ENCODE data around the gene HOMEZ. TPM values are rescaled to one million over a fixed set of nuclear protein-coding genes. Genes with fewer than 3 reads are reported as not detected.

Gene HOMEZ
- total and polyA plus RNA-seq, 10 of the 15 experiments (the other 5 are each of a cell fraction or from before 2014, with no cell fraction given) = 2.6 to 19.3 (median 13.0) TPM

DNA sequence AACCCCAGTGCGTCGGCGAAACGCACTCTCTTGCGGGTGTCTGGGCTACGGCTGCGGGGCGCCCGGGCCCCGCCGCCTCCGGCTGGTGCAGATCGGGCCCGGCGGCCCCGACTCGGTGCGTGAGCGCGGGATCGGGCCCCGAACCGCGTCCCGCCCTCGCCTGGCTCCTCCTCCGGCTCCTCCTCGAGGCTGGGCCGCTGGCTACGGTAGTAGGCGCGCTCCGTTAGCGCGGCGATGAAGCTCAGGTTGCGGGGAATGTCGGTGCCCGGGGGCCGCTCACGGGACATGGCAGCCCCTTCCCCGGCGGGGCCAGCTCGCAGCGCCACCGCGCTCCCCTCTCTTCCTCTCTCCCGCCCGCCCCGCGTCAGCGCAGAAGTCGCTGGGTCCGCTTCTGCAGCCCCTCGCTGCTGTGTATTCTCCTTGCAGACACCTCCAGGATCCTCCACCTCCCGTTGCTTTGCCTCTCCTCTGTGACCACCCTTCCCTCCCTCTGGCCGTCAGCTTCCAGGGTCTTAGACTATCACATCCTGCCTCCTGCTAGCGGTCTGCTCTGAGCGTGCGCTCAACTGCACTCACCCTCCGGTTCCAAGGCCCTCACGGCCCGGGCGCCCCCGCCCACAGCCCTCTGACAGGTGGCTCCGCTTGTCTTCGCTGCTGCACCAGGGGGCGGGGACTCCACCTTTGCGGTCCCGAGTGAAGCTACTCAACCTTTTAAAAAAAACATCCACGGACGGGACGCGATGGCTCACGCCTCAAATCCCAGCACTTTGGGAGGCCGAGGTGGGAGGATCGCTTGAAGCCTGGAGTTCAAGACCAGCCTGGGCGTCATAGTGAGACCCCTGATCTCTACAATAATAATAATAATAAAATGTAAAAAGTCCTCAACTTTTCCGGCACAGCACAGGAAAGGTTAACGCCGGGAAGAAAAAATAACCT, 16.6 kb upstream of the HOMEZ start, which contains the start of gene PPP1R3E (continued):
- TF ChIP-seq JUND (IDR thresholded peaks at IDR 0.05; ENCODE audit: low read depth, low read length) (no peak), IRF5 (IDR thresholded peaks at IDR 0.05; ENCODE audit: borderline replicate concordance) (no peak), POLR2AphosphoS5 (IDR thresholded peaks at IDR 0.05; ENCODE audit: low read length) (peak; percentile 80), SIX5 (IDR thresholded peaks at IDR 0.05; ENCODE audit: low read depth, low read length, severe bottlenecking) (no peak)

DNA sequence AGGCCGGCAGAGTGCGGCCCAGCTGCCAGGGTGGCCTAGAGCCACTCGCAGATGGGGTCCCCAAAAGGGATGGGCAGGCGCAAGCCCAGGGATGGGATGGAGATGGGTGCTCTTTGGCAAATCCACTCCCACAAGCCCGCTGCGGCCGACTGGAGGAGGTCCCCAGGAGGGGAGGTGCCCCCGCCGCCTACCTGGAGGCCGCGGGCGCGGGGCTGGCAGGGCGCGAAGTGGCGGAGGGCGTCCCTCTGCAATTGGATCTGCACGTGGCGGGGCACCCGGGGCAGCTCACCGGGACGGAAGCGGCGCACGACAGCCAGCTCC, 16.0 kb upstream of the HOMEZ start:
- H3K27me3 ChIP-seq (replicated peaks in 1 of 2; ENCODE audit: control insufficient read depth in 2 of 2, insufficient read depth in 2 of 2, low read length in 1 of 2) = no peaks in the 10 kb centered on the region
- no peaks in the 10 kb centered on the region for H4K20me1 ChIP-seq (ENCODE audit: control insufficient read depth, insufficient read depth)
- intact Hi-C loops (cut with micrococcal nuclease; ENCODE audit: unreplicated experiment) (loop anchor here (1.0 to 2.0 kb wide), 2 partner anchors 19 to 181 kb away; partner anchors contain the start of gene PABPN1), in situ Hi-C loops (cut with MboI) (loop anchor here (10.0 to 25.0 kb wide), 2 partner anchors 810 to 1133 kb away; partner anchors contain the start of genes DCAF11 and NRL)
- FAIRE-seq = no peak
- no peaks in the 10 kb centered on the region for H3K9me3 ChIP-seq (replicated peaks; ENCODE audit: control insufficient read depth, insufficient read depth, low read length)
- ChIA-PET POLR2A (interaction anchor here (1.5 to 5.7 kb wide), 3 partner anchors 16 to 20 kb away, joined by 3 to 98 read pairs (median 28); partner anchors contain the start of genes HOMEZ and PABPN1), CTCF (interaction anchor here (1.0 to 5.8 kb wide), 10 partner anchors 11 to 233 kb away, joined by 3 to 77 read pairs (median 6); partner anchors contain the start of genes HOMEZ and PABPN1), SMC1A (ENCODE audit: uncharacterized antibody, unreplicated experiment) (interaction anchor here (0.8 to 7.1 kb wide), 4 partner anchors 9 to 19 kb away, joined by 3 to 48 read pairs (median 18); partner anchors contain the start of genes HOMEZ and PABPN1), RAD21 (ENCODE audit: unreplicated experiment) (interaction anchor here (0.8 to 8.7 kb wide), 5 partner anchors 16 to 207 kb away, joined by 3 to 103 read pairs (median 4); partner anchors contain the start of genes ACIN1, C14orf119, HOMEZ and PABPN1)
- H3K4me2 ChIP-seq (ENCODE audit: control insufficient read depth, insufficient read depth) = peak overlapping the region; percentile 73
- H3K4me1 ChIP-seq (ENCODE audit: control insufficient read depth, insufficient read depth, low read length) = peaks cover 11% of the 10 kb centered on the region
- no peak for DNase-seq (ENCODE audit: low read depth, low spot score)
- H2AFZ ChIP-seq (ENCODE audit: control insufficient read depth, low read depth, low read length) = peak overlapping the region; percentile 92
- under 1% methylated on average over 22 of the region's 25 CpGs for WGBS (ENCODE audit: insufficient coverage, insufficient replicate concordance, low lambda C conversion rate, missing lambda C conversion rate)
- H3K27ac ChIP-seq (ENCODE audit: control insufficient read depth, insufficient read depth) = peak overlapping the region; percentile 84
- peak; percentile 35 for ATAC-seq
- H3K9ac ChIP-seq (ENCODE audit: control insufficient read depth, insufficient read depth, low read length) = peak overlapping the region; percentile 78
- BruUV-seq (replicated peaks) = no TSS peak
- peaks cover 17% of the 10 kb centered on the region for H3K79me2 ChIP-seq (ENCODE audit: control insufficient read depth, insufficient read depth, low read length)
- H3K4me3 ChIP-seq = peak overlapping the region; percentile 67
- no peaks in the 10 kb centered on the region for H3K36me3 ChIP-seq (ENCODE audit: control insufficient read depth in 2 of 2, insufficient read depth in 2 of 2, low read length in 1 of 2)
- TF ChIP-seq, protein P1, sequence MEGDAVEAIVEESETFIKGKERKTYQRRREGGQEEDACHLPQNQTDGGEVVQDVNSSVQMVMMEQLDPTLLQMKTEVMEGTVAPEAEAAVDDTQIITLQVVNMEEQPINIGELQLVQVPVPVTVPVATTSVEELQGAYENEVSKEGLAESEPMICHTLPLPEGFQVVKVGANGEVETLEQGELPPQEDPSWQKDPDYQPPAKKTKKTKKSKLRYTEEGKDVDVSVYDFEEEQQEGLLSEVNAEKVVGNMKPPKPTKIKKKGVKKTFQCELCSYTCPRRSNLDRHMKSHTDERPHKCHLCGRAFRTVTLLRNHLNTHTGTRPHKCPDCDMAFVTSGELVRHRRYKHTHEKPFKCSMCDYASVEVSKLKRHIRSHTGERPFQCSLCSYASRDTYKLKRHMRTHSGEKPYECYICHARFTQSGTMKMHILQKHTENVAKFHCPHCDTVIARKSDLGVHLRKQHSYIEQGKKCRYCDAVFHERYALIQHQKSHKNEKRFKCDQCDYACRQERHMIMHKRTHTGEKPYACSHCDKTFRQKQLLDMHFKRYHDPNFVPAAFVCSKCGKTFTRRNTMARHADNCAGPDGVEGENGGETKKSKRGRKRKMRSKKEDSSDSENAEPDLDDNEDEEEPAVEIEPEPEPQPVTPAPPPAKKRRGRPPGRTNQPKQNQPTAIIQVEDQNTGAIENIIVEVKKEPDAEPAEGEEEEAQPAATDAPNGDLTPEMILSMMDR (IDR thresholded peaks at IDR 0.05 in 2 of 3, conservative IDR thresholded peaks at IDR 0.05 in 1 of 3; ENCODE audit: control insufficient read depth in 2 of 3, extremely low read depth in 1 of 3, insufficient read depth in 1 of 3, low read depth in 3 of 3, low read length in 3 of 3) = no peak
- TF ChIP-seq EED (IDR thresholded peaks at IDR 0.05; ENCODE audit: low read depth) (0 out of 2 replicates have a peak, but pooled peaks have one; percentile 3), MXI1 (IDR thresholded peaks at IDR 0.05; ENCODE audit: low read depth, low read length) (0 out of 2 replicates have a peak, but pooled peaks have one; percentile 7), POLR2AphosphoS5 (IDR thresholded peaks at IDR 0.05; ENCODE audit: low read length) (peak; percentile 44; the same call in 1 of the 2 replicates), ATF7 (IDR thresholded peaks at IDR 0.05; ENCODE audit: low read depth) (no peak), YBX1 (IDR thresholded peaks at IDR 0.05) (no peak), CBFB (IDR thresholded peaks at IDR 0.05; ENCODE audit: low read depth) (peak; percentile 34; the same call in 1 of the 2 replicates), KLF5 (IDR thresholded peaks at IDR 0.05; ENCODE audit: partially characterized antibody) (no peak), FOXK2 (IDR thresholded peaks at IDR 0.05) (no peak), ZNF274 (IDR thresholded peaks at IDR 0.05; ENCODE audit: insufficient read depth, insufficient read length) (no peak), POLR2AphosphoS2 (IDR thresholded peaks at IDR 0.05; ENCODE audit: low read depth, low read length) (no peak; the same call in 1 of the 2 replicates), ZNF384 (IDR thresholded peaks at IDR 0.05; ENCODE audit: borderline replicate concordance, low read depth, low read length) (no peak), HDAC6 (IDR thresholded peaks at IDR 0.05; ENCODE audit: unreplicated experiment) (no peak)
- TF ChIP-seq, protein P2, sequence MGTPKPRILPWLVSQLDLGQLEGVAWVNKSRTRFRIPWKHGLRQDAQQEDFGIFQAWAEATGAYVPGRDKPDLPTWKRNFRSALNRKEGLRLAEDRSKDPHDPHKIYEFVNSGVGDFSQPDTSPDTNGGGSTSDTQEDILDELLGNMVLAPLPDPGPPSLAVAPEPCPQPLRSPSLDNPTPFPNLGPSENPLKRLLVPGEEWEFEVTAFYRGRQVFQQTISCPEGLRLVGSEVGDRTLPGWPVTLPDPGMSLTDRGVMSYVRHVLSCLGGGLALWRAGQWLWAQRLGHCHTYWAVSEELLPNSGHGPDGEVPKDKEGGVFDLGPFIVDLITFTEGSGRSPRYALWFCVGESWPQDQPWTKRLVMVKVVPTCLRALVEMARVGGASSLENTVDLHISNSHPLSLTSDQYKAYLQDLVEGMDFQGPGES (IDR thresholded peaks at IDR 0.05) = no peak

Data from GM12878 (cell line).